ENCODE data around the gene SPESP1.

GRCh38 chr15:68993276-68993675 is 63.0 kb downstream of the SPESP1 start:
- TF ChIP-seq CTCF (IDR thresholded peaks at IDR 0.05 in 4 of 5, conservative IDR thresholded peaks at IDR 0.05 in 1 of 5), result no peak
- no peak for TF ChIP-seq POLR2A (IDR thresholded peaks at IDR 0.05)

All from gastrocnemius medialis (tissue), 4 donors.